HEK293 (cell line): ENCODE results near the gene RAPGEF5.

Experiments
- CTCF ChIA-PET: fragments of 350-600 bp; formaldehyde crosslinking; extraction: SDS; loops from one replicate; lab custom pipeline; 2021; ENCODE audit warnings: antibody characterized with exemption; lab: Yijun Ruan, JAX
- POLR2A ChIA-PET: fragments of 300-600 bp; formaldehyde crosslinking; extraction: SDS; loops from one replicate; lab custom pipeline; 2020; ENCODE audit warnings: antibody characterized with exemption, inconsistent platforms; lab: Yijun Ruan, JAX
- H3K27ac ChIP-seq: fragments of 200-500 bp; sonication (Bioruptor generic); 2 replicates; pipeline ENCODE4 v1.5.1; 2014; ENCODE audit warnings: low read depth, low read length, control low read depth, inconsistent platforms; ENCODE audit errors: extremely low read depth
- H3K36me3 ChIP-seq, 2 experiments: fragments of 200-500 bp in 1 of 2; sonication (Bioruptor generic) in 1 of 2; 1 replicate in 1 of 2; 2 replicates in 1 of 2; pipeline ENCODE4 v1.5.1; 2014 to 2017; ENCODE audit warnings: inconsistent platforms in 2 of 2, low read length in 2 of 2; ENCODE audit not compliant: control insufficient read depth in 2 of 2, insufficient read depth in 1 of 2
- H3K4me1 ChIP-seq: fragments of 200-500 bp; sonication (Bioruptor generic); 2 replicates; pipeline ENCODE4 v1.5.1; 2014; ENCODE audit warnings: mild to moderate bottlenecking, low read length, inconsistent platforms; ENCODE audit not compliant: control insufficient read depth, insufficient read depth
- H3K4me3 ChIP-seq: 2 replicates; pipeline ENCODE4 v1.5.1; 2011; ENCODE audit warnings: low read depth, mild to moderate bottlenecking, control low read depth, low read length, moderate library complexity
- H3K9me3 ChIP-seq: fragments of 200-500 bp; sonication (Bioruptor generic); 2 replicates; pipeline ENCODE4 v1.5.1; 2014; ENCODE audit warnings: low read depth, low read length, inconsistent platforms; ENCODE audit not compliant: control insufficient read depth, insufficient read depth
- KLF17 ChIP-seq: fragments of 450-650 bp; formaldehyde crosslinking; IDR thresholded peaks from 2 replicates; pipeline ENCODE4 v1.5.1; 2016; ENCODE audit warnings: missing biosample characterization, missing genetic modification characterization
- KLF7 ChIP-seq: fragments of 450-650 bp; formaldehyde crosslinking; IDR thresholded peaks from 2 replicates; pipeline ENCODE4 v1.5.1; 2016; ENCODE audit warnings: missing biosample characterization, missing genetic modification characterization, borderline replicate concordance
- PRDM1 ChIP-seq: fragments of 450-650 bp; formaldehyde crosslinking; IDR thresholded peaks from 2 replicates; pipeline ENCODE4; 2016; ENCODE audit warnings: missing biosample characterization, missing genetic modification characterization
- PRDM10 ChIP-seq: fragments of 450-650 bp; formaldehyde crosslinking; IDR thresholded peaks from 2 replicates; pipeline ENCODE4 v1.5.1; 2016; ENCODE audit warnings: missing biosample characterization, missing genetic modification characterization
- TCF7L2 ChIP-seq: IDR thresholded peaks from 2 replicates; pipeline ENCODE4 v1.6.1; 2011; ENCODE audit warnings: low read depth, mild to moderate bottlenecking, inconsistent platforms, low read length, moderate library complexity, borderline replicate concordance
- TRIM28 ChIP-seq: IDR thresholded peaks from 2 replicates; pipeline ENCODE4 v1.6.1; 2011; ENCODE audit warnings: low read length, control low read depth, borderline replicate concordance
- YY2 ChIP-seq: fragments of 450-650 bp; formaldehyde crosslinking; IDR thresholded peaks from 2 replicates; pipeline ENCODE4 v1.5.1; 2016; ENCODE audit warnings: missing biosample characterization, missing genetic modification characterization
- ZBTB10 ChIP-seq: fragments of 450-650 bp; formaldehyde crosslinking; IDR thresholded peaks from 2 replicates; pipeline ENCODE4 v1.5.1; 2016; ENCODE audit warnings: missing biosample characterization, missing genetic modification characterization
- ZBTB8A ChIP-seq: fragments of 450-650 bp; formaldehyde crosslinking; IDR thresholded peaks from 2 replicates; pipeline ENCODE4 v1.5.1; 2016; ENCODE audit warnings: missing biosample characterization, missing genetic modification characterization
- ZNF112 ChIP-seq: fragments of 450-650 bp; formaldehyde crosslinking; IDR thresholded peaks from 2 replicates; pipeline ENCODE4 v1.5.0; 2017; ENCODE audit warnings: missing biosample characterization, missing genetic modification characterization
- ZNF155 ChIP-seq: fragments of 450-650 bp; formaldehyde crosslinking; IDR thresholded peaks from 2 replicates; pipeline ENCODE4 v1.5.1; 2016; ENCODE audit warnings: missing biosample characterization, missing genetic modification characterization
- ZNF202 ChIP-seq: fragments of 450-650 bp; formaldehyde crosslinking; IDR thresholded peaks from 2 replicates; pipeline ENCODE4 v1.5.1; 2016; ENCODE audit warnings: missing biosample characterization, missing genetic modification characterization, borderline replicate concordance
- ZNF214 ChIP-seq: fragments of 450-650 bp; formaldehyde crosslinking; IDR thresholded peaks from 2 replicates; pipeline ENCODE4 v1.5.1; 2017; ENCODE audit warnings: missing biosample characterization, mild to moderate bottlenecking, missing genetic modification characterization, borderline replicate concordance
- ZNF239 ChIP-seq: fragments of 450-650 bp; formaldehyde crosslinking; IDR thresholded peaks from 2 replicates; pipeline ENCODE4 v1.5.1; 2016; ENCODE audit warnings: missing biosample characterization, missing genetic modification characterization
- ZNF324 ChIP-seq: fragments of 450-650 bp; formaldehyde crosslinking; IDR thresholded peaks from 2 replicates; pipeline ENCODE4 v1.5.1; 2016; ENCODE audit warnings: missing biosample characterization, missing genetic modification characterization
- ZNF37A ChIP-seq: fragments of 450-650 bp; IDR thresholded peaks from 2 replicates; pipeline ENCODE4 v1.5.1; 2018; ENCODE audit warnings: missing biosample characterization, missing genetic modification characterization
- ZNF623 ChIP-seq: fragments of 450-650 bp; formaldehyde crosslinking; IDR thresholded peaks from 2 replicates; pipeline ENCODE4 v1.5.1; 2016; ENCODE audit warnings: missing biosample characterization, missing genetic modification characterization
- TF ChIP-seq, protein P1 (sequence below): fragments of 450-650 bp; formaldehyde crosslinking; IDR thresholded peaks from 2 replicates; pipeline ENCODE4 v1.5.0; 2017; ENCODE audit warnings: missing biosample characterization, missing genetic modification characterization, borderline replicate concordance
- TF ChIP-seq, protein P2 (sequence below): fragments of 450-650 bp; formaldehyde crosslinking; IDR thresholded peaks from 2 replicates; pipeline ENCODE4 v1.5.1; 2016; ENCODE audit warnings: missing biosample characterization, missing genetic modification characterization, low read depth

Gene RAPGEF5

GRCh38 chr7:22364900-22365299 is 7.9 kb upstream of the RAPGEF5 start (continued):
- TF ChIP-seq ZBTB10 (tag by site-specific recombination) = no peak
- TF ChIP-seq ZNF239 = no peak
- no peak for TF ChIP-seq ZBTB8A (tag by site-specific recombination)
- no peak for TF ChIP-seq KLF17 (tag by site-specific recombination)
- no peak for TF ChIP-seq ZNF112
- no peak for TF ChIP-seq PRDM10 (tag by site-specific recombination)
- no peak for TF ChIP-seq ZNF202 (tag by site-specific recombination)
- no peak for TF ChIP-seq ZNF155 (tag by site-specific recombination)
- no peak for TF ChIP-seq PRDM1 (tag by site-specific recombination)
- no peak for TF ChIP-seq ZNF37A (tag by site-specific recombination)
- no peak for TF ChIP-seq ZNF214 (tag by site-specific recombination)

DNA sequence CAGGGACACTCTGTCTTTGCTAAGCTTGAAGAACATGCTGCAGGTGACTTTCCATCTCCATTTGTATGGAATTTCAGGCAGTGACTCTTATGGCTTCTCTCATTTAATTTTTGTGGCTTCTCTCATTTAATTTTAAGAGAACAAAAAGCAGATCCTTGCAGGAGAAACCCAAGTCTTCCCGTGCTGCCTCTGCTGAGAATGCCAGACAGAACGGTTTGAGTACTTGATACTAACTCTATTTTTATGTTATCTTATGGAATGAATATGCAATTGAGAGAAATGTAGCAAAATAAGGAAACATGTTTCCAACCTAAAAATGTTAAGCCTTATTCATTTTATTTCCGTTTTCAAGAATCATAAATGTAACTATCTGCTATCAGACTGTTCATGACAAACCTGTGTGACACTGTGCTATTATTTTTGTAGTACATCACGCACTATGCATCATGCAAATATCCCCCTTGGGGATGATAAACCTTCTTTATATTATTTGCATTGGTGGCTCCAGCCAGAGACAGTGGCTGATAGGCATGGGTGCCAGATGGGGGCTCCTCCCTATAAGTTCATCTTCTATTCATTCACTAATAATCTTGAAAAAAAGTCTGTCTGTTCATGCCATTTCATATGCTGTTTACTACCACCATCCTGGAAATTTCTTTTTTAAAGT is 6.9 kb upstream of the RAPGEF5 start:
- POLR2A ChIA-PET = no interaction called here
- H3K27ac ChIP-seq = no peak overlapping the region
- no peak overlapping the region for H3K4me3 ChIP-seq
- H3K9me3 ChIP-seq = no peaks in the 10 kb centered on the region
- TF ChIP-seq, protein P1, sequence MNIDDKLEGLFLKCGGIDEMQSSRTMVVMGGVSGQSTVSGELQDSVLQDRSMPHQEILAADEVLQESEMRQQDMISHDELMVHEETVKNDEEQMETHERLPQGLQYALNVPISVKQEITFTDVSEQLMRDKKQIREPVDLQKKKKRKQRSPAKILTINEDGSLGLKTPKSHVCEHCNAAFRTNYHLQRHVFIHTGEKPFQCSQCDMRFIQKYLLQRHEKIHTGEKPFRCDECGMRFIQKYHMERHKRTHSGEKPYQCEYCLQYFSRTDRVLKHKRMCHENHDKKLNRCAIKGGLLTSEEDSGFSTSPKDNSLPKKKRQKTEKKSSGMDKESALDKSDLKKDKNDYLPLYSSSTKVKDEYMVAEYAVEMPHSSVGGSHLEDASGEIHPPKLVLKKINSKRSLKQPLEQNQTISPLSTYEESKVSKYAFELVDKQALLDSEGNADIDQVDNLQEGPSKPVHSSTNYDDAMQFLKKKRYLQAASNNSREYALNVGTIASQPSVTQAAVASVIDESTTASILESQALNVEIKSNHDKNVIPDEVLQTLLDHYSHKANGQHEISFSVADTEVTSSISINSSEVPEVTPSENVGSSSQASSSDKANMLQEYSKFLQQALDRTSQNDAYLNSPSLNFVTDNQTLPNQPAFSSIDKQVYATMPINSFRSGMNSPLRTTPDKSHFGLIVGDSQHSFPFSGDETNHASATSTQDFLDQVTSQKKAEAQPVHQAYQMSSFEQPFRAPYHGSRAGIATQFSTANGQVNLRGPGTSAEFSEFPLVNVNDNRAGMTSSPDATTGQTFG (tag by site-specific recombination) = no peak
- TF ChIP-seq TCF7L2 (no peak), ZNF324 (no peak), YY2 (tag by site-specific recombination) (no peak), PRDM1 (tag by site-specific recombination) (no peak), KLF7 (no peak), TRIM28 (no peak), ZNF623 (tag by site-specific recombination) (no peak)
- TF ChIP-seq, protein P2, sequence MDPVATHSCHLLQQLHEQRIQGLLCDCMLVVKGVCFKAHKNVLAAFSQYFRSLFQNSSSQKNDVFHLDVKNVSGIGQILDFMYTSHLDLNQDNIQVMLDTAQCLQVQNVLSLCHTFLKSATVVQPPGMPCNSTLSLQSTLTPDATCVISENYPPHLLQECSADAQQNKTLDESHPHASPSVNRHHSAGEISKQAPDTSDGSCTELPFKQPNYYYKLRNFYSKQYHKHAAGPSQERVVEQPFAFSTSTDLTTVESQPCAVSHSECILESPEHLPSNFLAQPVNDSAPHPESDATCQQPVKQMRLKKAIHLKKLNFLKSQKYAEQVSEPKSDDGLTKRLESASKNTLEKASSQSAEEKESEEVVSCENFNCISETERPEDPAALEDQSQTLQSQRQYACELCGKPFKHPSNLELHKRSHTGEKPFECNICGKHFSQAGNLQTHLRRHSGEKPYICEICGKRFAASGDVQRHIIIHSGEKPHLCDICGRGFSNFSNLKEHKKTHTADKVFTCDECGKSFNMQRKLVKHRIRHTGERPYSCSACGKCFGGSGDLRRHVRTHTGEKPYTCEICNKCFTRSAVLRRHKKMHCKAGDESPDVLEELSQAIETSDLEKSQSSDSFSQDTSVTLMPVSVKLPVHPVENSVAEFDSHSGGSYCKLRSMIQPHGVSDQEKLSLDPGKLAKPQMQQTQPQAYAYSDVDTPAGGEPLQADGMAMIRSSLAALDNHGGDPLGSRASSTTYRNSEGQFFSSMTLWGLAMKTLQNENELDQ (tag by site-specific recombination) = no peak
- no peaks in the 10 kb centered on the region for H3K4me1 ChIP-seq
- CTCF ChIA-PET = interaction anchor here (0.6 kb wide), 1 partner anchor 431 kb away, joined by 3 read pairs; no protein-coding TSS in a partner anchor
- no peaks in the 10 kb centered on the region for H3K36me3 ChIP-seq
